Measurements from ENCODE around the gene DOCK1.

Gene DOCK1

DNA sequence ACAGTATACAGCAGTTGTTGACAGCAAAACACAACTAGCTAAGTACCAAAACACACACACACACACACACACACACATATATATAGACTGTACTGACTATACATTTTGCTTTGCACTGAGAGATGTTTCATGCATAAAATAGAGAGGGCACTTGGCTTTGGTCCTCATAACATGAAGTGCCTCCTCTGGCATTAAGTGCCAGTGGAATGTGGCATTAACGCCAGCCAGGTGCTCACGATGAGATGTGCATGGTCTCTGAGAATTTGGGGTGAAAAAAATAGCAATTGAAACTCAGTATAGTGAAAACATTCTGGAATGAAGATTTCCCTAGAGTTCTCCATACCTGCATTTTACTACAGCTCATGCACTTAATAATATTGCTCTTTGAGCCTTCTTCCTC is 361.2 kb downstream of the DOCK1 start:
- no peak overlapping the region for H3K4me2 ChIP-seq
- no peak overlapping the region for H3K27ac ChIP-seq
- H3K9ac ChIP-seq: no peak overlapping the region
- no peak overlapping the region for H2AFZ ChIP-seq (ENCODE audit: low read depth)
- no peaks in the 10 kb centered on the region for H3K27me3 ChIP-seq (ENCODE audit: insufficient read depth, low read depth)
- no peaks in the 10 kb centered on the region for H4K20me1 ChIP-seq (ENCODE audit: insufficient read depth)
- TF ChIP-seq, protein P1, sequence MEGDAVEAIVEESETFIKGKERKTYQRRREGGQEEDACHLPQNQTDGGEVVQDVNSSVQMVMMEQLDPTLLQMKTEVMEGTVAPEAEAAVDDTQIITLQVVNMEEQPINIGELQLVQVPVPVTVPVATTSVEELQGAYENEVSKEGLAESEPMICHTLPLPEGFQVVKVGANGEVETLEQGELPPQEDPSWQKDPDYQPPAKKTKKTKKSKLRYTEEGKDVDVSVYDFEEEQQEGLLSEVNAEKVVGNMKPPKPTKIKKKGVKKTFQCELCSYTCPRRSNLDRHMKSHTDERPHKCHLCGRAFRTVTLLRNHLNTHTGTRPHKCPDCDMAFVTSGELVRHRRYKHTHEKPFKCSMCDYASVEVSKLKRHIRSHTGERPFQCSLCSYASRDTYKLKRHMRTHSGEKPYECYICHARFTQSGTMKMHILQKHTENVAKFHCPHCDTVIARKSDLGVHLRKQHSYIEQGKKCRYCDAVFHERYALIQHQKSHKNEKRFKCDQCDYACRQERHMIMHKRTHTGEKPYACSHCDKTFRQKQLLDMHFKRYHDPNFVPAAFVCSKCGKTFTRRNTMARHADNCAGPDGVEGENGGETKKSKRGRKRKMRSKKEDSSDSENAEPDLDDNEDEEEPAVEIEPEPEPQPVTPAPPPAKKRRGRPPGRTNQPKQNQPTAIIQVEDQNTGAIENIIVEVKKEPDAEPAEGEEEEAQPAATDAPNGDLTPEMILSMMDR (conservative IDR thresholded peaks at IDR 0.05; ENCODE audit: low read depth, low read length): no peak
- no peaks in the 10 kb centered on the region for H3K79me2 ChIP-seq (ENCODE audit: insufficient read depth, low read depth)
- no peaks in the 10 kb centered on the region for H3K36me3 ChIP-seq (ENCODE audit: insufficient read depth)
- no peak overlapping the region for H3K4me3 ChIP-seq (IDR thresholded peaks at IDR 0.05; ENCODE audit: insufficient read depth, low read depth, low read length)
- no peaks in the 10 kb centered on the region for H3K4me1 ChIP-seq (ENCODE audit: low read depth, poor library complexity, severe bottlenecking)

- no peaks in the 10 kb centered on the region for H3K27me3 ChIP-seq (ENCODE audit: insufficient read depth, low read depth)
- TF ChIP-seq, protein P1 (conservative IDR thresholded peaks at IDR 0.05; ENCODE audit: low read depth, low read length): no peak
- H3K4me3 ChIP-seq (IDR thresholded peaks at IDR 0.05; ENCODE audit: insufficient read depth, low read depth, low read length): no peak overlapping the region
- H4K20me1 ChIP-seq (ENCODE audit: insufficient read depth): no peaks in the 10 kb centered on the region
- H3K27ac ChIP-seq: no peak overlapping the region
- no peaks in the 10 kb centered on the region for H3K36me3 ChIP-seq (ENCODE audit: insufficient read depth)
- H3K4me2 ChIP-seq: no peak overlapping the region
- H2AFZ ChIP-seq (ENCODE audit: low read depth): no peak overlapping the region
- H3K4me1 ChIP-seq (ENCODE audit: low read depth, poor library complexity, severe bottlenecking): no peaks in the 10 kb centered on the region
- H3K79me2 ChIP-seq (ENCODE audit: insufficient read depth, low read depth): no peaks in the 10 kb centered on the region
- H3K9ac ChIP-seq: no peak overlapping the region
Observed at GRCh38 chr10:127267442-127267841, 362.2 kb downstream of the DOCK1 start.

- no peaks in the 10 kb centered on the region for H4K20me1 ChIP-seq (ENCODE audit: insufficient read depth)
- H3K4me1 ChIP-seq (ENCODE audit: low read depth, poor library complexity, severe bottlenecking): no peaks in the 10 kb centered on the region
- H3K36me3 ChIP-seq (ENCODE audit: insufficient read depth): no peaks in the 10 kb centered on the region
- TF ChIP-seq, protein P1 (conservative IDR thresholded peaks at IDR 0.05; ENCODE audit: low read depth, low read length): no peak
- no peak overlapping the region for H3K4me3 ChIP-seq (IDR thresholded peaks at IDR 0.05; ENCODE audit: insufficient read depth, low read depth, low read length)
- H3K9ac ChIP-seq: no peak overlapping the region
- H3K27me3 ChIP-seq (ENCODE audit: insufficient read depth, low read depth): no peaks in the 10 kb centered on the region
- no peaks in the 10 kb centered on the region for H3K79me2 ChIP-seq (ENCODE audit: insufficient read depth, low read depth)
- no peak overlapping the region for H3K4me2 ChIP-seq
- H2AFZ ChIP-seq (ENCODE audit: low read depth): no peak overlapping the region
- H3K27ac ChIP-seq: no peak overlapping the region
Observed at GRCh38 chr10:127272076-127272475, 366.8 kb downstream of the DOCK1 start.

DNA sequence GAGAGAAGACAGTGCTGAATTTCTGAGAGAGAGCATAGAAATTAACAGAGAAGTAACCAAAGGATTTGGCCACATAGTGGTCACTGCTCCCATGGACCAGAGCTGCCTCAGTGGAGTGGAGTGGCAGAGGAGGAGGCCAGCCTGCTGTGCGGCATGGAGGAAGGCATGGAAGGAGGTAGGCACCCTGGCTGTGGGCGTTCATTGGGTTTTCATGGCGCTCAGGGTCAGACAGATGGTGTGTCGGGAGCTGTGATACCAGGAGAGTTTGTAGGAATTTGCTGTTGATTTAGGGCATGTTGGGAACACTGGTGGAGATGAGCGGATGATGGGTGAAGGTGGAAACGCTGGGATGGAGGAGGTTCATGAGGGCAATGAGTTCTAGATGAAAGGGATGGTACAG is 370.0 kb downstream of the DOCK1 start:
- H3K27me3 ChIP-seq (ENCODE audit: insufficient read depth, low read depth): no peaks in the 10 kb centered on the region
- no peaks in the 10 kb centered on the region for H3K79me2 ChIP-seq (ENCODE audit: insufficient read depth, low read depth)
- TF ChIP-seq, protein P1 (conservative IDR thresholded peaks at IDR 0.05; ENCODE audit: low read depth, low read length): no peak
- no peak overlapping the region for H2AFZ ChIP-seq (ENCODE audit: low read depth)
- no peak overlapping the region for H3K27ac ChIP-seq
- H3K4me3 ChIP-seq (IDR thresholded peaks at IDR 0.05; ENCODE audit: insufficient read depth, low read depth, low read length): no peak overlapping the region
- no peaks in the 10 kb centered on the region for H3K4me1 ChIP-seq (ENCODE audit: low read depth, poor library complexity, severe bottlenecking)
- H3K36me3 ChIP-seq (ENCODE audit: insufficient read depth): no peaks in the 10 kb centered on the region
- no peaks in the 10 kb centered on the region for H4K20me1 ChIP-seq (ENCODE audit: insufficient read depth)
- no peak overlapping the region for H3K4me2 ChIP-seq
- no peak overlapping the region for H3K9ac ChIP-seq

Data from KMS-11 (cell line).